Measurements from ENCODE around the gene OGFOD2. TPM values are rescaled to one million over a fixed set of nuclear protein-coding genes. Genes with fewer than 3 reads are reported as not detected.

Gene OGFOD2
- total and polyA plus RNA-seq, 9 of the 15 experiments (the other 6 are each of a cell fraction or from before 2014, with no cell fraction given): 1.4 to 111 (median 18.5) TPM

DNA sequence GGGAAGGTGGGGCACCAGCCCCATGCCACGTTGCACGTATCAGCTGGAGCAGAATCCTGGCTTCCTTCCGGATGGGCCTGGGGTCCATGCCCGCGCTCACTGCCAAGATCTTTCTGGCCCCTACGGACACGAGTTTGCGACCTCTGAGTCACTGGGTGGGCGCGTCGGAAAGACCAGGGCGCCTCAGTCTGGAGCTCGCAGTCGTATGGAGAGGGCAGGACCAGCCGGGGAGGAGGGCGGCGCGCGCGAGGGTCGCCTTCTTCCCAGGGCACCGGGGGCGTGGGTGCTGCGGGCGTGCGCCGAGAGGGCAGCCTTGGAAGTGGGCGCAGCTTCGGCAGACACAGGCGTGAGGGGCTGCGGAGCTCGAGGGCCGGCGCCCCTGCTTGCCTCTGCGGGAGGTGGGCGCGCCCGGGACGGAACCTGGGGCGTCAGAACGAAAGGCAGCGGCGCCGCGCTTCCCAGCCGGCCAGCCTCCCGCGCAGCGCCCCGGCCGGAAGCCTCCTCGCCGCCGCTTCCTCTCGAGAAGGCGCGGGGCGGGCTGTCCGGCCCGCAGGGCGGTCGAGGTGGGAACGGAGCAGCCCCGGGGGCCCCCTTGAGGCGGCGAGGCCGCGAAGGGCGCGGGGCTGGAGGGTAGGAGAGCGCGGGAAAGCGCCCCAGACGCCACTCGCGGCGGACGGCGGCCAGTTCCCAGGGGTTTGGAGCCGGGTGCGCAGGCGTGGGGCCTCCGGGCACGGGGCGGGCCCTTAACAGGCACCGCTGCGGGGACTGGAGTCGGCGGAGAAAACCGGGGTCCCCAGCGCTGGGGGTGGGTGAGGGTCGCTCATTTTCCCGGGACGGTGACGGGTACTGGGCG lies 5.4 kb downstream of the OGFOD2 start, which contains the start of gene ARL6IP4 (continued):
- TF ChIP-seq PURB (CRISPR knock-in tag; IDR thresholded peaks at IDR 0.05; ENCODE audit: low read depth): no peak
- TF ChIP-seq CAMTA2 (CRISPR knock-in tag; conservative IDR thresholded peaks at IDR 0.05): 0 out of 2 replicates have a peak, but pooled peaks have one; percentile 62
- TF ChIP-seq E2F8 (IDR thresholded peaks at IDR 0.05; ENCODE audit: low read depth, partially characterized antibody): peak; percentile 62
- TF ChIP-seq ZNF12 (CRISPR knock-in tag; IDR thresholded peaks at IDR 0.05): no peak
- TF ChIP-seq ZFX (CRISPR knock-in tag; IDR thresholded peaks at IDR 0.05): peak; percentile 84
- no peak for TF ChIP-seq DPF2 (IDR thresholded peaks at IDR 0.05)
- TF ChIP-seq ZKSCAN1 (IDR thresholded peaks at IDR 0.05; ENCODE audit: low read depth, low read length): no peak
- TF ChIP-seq AFF1 (IDR thresholded peaks at IDR 0.05; ENCODE audit: low read depth in 1 of 2, partially characterized antibody in 2 of 2): no peak
- no peak for TF ChIP-seq BDP1 (IDR thresholded peaks at IDR 0.05; ENCODE audit: insufficient read depth, insufficient read length)
- 0 out of 2 replicates have a peak, but pooled peaks have one; percentile 46 for TF ChIP-seq SOX6 (IDR thresholded peaks at IDR 0.05)
- TF ChIP-seq PATZ1 (CRISPR knock-in tag; IDR thresholded peaks at IDR 0.05; ENCODE audit: borderline replicate concordance): no peak
- TF ChIP-seq NR2C2 (CRISPR knock-in tag; IDR thresholded peaks at IDR 0.05): no peak
- peak; percentile 32; the same call in 1 of the 2 replicates for TF ChIP-seq NR2C2 (tag; IDR thresholded peaks at IDR 0.05)
- no peak for TF ChIP-seq TRIM25 (IDR thresholded peaks at IDR 0.05; ENCODE audit: borderline replicate concordance)

Data from K562 (cell line).